ENCODE data around the gene SERINC3.

GRCh38 chr20:44509762-44510161 is 12.1 kb downstream of the SERINC3 start:
- TF ChIP-seq POLR2AphosphoS5 (IDR thresholded peaks at IDR 0.05; ENCODE audit: insufficient read depth, low read depth, low read length) (no peak), EZH2 (IDR thresholded peaks at IDR 0.05; ENCODE audit: borderline replicate concordance, low read depth, low read length, severe bottlenecking) (no peak), POLR2A (IDR thresholded peaks at IDR 0.05; ENCODE audit: low read depth, low read length) (no peak)

Data from endothelial cell of umbilical vein (primary cell).